ENCODE data around the gene CYP19A1.

CYP19A1 gene

GRCh38 chr15:51193979-51194378, 144.4 kb downstream of the CYP19A1 start:
- TF ChIP-seq, protein P1, sequence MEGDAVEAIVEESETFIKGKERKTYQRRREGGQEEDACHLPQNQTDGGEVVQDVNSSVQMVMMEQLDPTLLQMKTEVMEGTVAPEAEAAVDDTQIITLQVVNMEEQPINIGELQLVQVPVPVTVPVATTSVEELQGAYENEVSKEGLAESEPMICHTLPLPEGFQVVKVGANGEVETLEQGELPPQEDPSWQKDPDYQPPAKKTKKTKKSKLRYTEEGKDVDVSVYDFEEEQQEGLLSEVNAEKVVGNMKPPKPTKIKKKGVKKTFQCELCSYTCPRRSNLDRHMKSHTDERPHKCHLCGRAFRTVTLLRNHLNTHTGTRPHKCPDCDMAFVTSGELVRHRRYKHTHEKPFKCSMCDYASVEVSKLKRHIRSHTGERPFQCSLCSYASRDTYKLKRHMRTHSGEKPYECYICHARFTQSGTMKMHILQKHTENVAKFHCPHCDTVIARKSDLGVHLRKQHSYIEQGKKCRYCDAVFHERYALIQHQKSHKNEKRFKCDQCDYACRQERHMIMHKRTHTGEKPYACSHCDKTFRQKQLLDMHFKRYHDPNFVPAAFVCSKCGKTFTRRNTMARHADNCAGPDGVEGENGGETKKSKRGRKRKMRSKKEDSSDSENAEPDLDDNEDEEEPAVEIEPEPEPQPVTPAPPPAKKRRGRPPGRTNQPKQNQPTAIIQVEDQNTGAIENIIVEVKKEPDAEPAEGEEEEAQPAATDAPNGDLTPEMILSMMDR (IDR thresholded peaks at IDR 0.05; ENCODE audit: low read depth, low read length, missing control alignments) = no peak
- no peak for DNase-seq
- Histone ChIP-seq H3K27me3 (replicated peaks) (no peaks in the 10 kb centered on the region), H3K27ac (no peak overlapping the region), H3K4me3 (ENCODE audit: low read depth, low read length) (no peak overlapping the region), H3K36me3 (replicated peaks) (no peaks in the 10 kb centered on the region)
- in situ Hi-C loops (cut with HindIII; ENCODE audit: low pct_ligation_motif_present, low sequenced_read_pairs) = no loop called here

GRCh38 chr15:51193526-51193925, 144.9 kb downstream of the CYP19A1 start:
- DNase-seq = peak; percentile 9
- Histone ChIP-seq H3K27ac (no peak overlapping the region), H3K27me3 (replicated peaks) (no peaks in the 10 kb centered on the region), H3K4me3 (ENCODE audit: low read depth, low read length) (peak overlapping the region; percentile 9), H3K36me3 (replicated peaks) (no peaks in the 10 kb centered on the region)
- TF ChIP-seq, protein P1 (IDR thresholded peaks at IDR 0.05; ENCODE audit: low read depth, low read length, missing control alignments) = no peak
- in situ Hi-C loops (cut with HindIII; ENCODE audit: low pct_ligation_motif_present, low sequenced_read_pairs) = no loop called here

- TF ChIP-seq, protein P1 (IDR thresholded peaks at IDR 0.05; ENCODE audit: low read depth, low read length, missing control alignments) = peak; percentile 99
- in situ Hi-C loops (cut with HindIII; ENCODE audit: low pct_ligation_motif_present, low sequenced_read_pairs) = no loop called here
- no peaks in the 10 kb centered on the region for H3K27me3 ChIP-seq (replicated peaks)
- no peak overlapping the region for H3K4me3 ChIP-seq (ENCODE audit: low read depth, low read length)
- peak; percentile 88 for DNase-seq
- no peaks in the 10 kb centered on the region for H3K36me3 ChIP-seq (replicated peaks)
- H3K27ac ChIP-seq = no peak overlapping the region
These were observed 145.7 kb downstream of the CYP19A1 start for GRCh38 chr15:51192521-51193280.

- Histone ChIP-seq H3K27me3 (replicated peaks) (no peaks in the 10 kb centered on the region), H3K27ac (no peak overlapping the region), H3K4me3 (ENCODE audit: low read depth, low read length) (no peak overlapping the region), H3K36me3 (replicated peaks) (no peaks in the 10 kb centered on the region)
- DNase-seq = no peak
- in situ Hi-C loops (cut with HindIII; ENCODE audit: low pct_ligation_motif_present, low sequenced_read_pairs) = no loop called here
- TF ChIP-seq, protein P1 (IDR thresholded peaks at IDR 0.05; ENCODE audit: low read depth, low read length, missing control alignments) = no peak
These were observed 146.6 kb downstream of the CYP19A1 start for GRCh38 chr15:51191766-51192165.

- H3K27ac ChIP-seq = no peak overlapping the region
- TF ChIP-seq, protein P1 (IDR thresholded peaks at IDR 0.05; ENCODE audit: low read depth, low read length, missing control alignments) = no peak
- in situ Hi-C loops (cut with HindIII; ENCODE audit: low pct_ligation_motif_present, low sequenced_read_pairs) = no loop called here
These were observed 147.2 kb downstream of the CYP19A1 start for GRCh38 chr15:51191072-51191670.

More at GRCh38 chr15:51191072-51191670, 147.2 kb downstream of the CYP19A1 start:
- H3K36me3 ChIP-seq (replicated peaks) = no peaks in the 10 kb centered on the region
- no peak for DNase-seq
- no peak overlapping the region for H3K4me3 ChIP-seq (ENCODE audit: low read depth, low read length)
- H3K27me3 ChIP-seq (replicated peaks) = no peaks in the 10 kb centered on the region

Data from brain microvascular endothelial cell (primary cell).